Measurements from ENCODE around the gene SMIM28.
A peak's percentile ranks its signal among the peaks of the same experiment; 100 is the strongest.

SMIM28 gene

DNA sequence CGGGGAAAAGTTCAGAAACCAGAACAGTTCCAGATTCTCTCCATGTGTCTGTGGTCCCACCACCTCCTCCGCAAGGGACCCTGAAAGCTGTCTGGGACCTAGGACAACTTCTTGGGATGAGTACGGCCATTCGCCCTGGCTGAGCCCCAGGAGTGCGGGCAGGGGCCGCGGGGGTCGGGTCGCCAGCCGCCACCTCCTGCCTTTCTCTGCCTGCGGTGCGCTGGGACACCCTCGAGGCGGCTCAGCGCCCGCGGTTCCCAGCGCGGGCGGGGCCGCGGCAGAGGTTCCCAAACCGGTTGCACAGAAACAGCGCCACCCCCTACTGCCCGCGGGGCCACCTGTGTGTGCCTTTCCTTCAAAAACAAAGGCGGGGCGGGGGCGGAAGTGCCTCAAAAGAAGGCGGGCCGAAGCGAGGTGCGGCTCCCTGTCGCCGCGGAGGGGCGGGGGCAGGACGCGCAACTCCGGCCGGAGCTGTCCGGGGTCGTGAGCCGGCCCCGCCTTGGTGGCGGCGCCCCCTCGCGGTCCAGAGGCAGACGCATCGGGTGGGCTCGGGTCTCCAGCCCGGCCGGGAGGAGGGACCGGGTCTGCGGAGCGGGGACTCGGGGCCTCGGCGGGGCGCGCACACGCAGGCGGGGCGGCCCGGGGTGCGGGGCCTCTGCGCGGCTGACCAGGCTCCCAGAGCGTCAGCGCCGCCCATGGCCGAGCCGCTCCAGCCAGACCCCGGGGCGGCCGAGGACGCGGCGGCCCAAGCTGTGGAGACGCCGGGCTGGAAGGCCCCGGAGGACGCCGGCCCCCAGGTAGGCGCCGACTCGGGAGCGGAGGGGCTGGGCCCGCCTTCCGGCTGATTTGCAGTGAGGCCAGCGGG, 26.3 kb downstream of the SMIM28 start, which contains the start of gene HEBP2:
TSS of gene HEBP2 (plus strand) at position 423 of the 865 bp plus-strand sequence. CDS start at position 696, 273 bp downstream.
- peak; percentile 70 for DNase-seq (ENCODE audit: low read depth)
- TF ChIP-seq, protein P1, sequence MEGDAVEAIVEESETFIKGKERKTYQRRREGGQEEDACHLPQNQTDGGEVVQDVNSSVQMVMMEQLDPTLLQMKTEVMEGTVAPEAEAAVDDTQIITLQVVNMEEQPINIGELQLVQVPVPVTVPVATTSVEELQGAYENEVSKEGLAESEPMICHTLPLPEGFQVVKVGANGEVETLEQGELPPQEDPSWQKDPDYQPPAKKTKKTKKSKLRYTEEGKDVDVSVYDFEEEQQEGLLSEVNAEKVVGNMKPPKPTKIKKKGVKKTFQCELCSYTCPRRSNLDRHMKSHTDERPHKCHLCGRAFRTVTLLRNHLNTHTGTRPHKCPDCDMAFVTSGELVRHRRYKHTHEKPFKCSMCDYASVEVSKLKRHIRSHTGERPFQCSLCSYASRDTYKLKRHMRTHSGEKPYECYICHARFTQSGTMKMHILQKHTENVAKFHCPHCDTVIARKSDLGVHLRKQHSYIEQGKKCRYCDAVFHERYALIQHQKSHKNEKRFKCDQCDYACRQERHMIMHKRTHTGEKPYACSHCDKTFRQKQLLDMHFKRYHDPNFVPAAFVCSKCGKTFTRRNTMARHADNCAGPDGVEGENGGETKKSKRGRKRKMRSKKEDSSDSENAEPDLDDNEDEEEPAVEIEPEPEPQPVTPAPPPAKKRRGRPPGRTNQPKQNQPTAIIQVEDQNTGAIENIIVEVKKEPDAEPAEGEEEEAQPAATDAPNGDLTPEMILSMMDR (conservative IDR thresholded peaks at IDR 0.05; ENCODE audit: low read depth, low read length) = peak; percentile 34
- H3K4me3 ChIP-seq (ENCODE audit: low read depth, low read length) = peak within 1 kb of the TSS; percentile 77

GRCh38 chr6:138404666-138405337, 27.1 kb downstream of the SMIM28 start:
- H3K4me3 ChIP-seq (ENCODE audit: low read depth, low read length) = peak overlapping the region; percentile 77
- TF ChIP-seq, protein P1 (conservative IDR thresholded peaks at IDR 0.05; ENCODE audit: low read depth, low read length) = no peak
- peak; percentile 22 for DNase-seq (ENCODE audit: low read depth)

DNA sequence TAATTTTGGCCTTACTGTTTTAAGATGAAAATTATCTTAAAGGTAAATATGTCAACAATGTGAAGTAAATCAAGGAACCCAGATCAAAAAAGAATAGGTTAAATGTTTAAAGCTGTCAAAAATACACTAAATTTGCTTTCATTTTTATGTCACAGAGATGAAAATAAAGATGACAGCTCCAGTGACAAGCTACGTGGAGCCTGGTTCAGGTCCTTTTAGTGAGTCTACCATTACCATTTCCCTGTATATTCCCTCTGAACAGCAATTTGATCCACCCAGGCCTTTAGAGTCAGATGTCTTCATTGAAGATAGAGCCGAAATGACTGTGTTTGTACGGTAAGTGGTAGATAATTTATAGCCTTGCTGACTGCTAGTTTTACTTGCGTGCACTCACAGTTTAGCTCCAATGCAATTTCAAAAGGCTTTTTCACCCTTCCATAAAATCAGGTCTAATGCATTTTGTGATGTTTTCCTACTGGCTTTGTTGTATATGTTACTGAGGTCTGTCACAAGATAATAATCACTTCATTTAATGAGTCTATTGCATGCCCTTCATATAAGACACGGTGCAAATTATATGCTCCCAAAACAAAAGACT, 28.2 kb downstream of the SMIM28 start:
- no peak overlapping the region for H3K4me3 ChIP-seq (ENCODE audit: low read depth, low read length)
- TF ChIP-seq, protein P1 (conservative IDR thresholded peaks at IDR 0.05; ENCODE audit: low read depth, low read length) = no peak
- DNase-seq (ENCODE audit: low read depth) = no peak

DNA sequence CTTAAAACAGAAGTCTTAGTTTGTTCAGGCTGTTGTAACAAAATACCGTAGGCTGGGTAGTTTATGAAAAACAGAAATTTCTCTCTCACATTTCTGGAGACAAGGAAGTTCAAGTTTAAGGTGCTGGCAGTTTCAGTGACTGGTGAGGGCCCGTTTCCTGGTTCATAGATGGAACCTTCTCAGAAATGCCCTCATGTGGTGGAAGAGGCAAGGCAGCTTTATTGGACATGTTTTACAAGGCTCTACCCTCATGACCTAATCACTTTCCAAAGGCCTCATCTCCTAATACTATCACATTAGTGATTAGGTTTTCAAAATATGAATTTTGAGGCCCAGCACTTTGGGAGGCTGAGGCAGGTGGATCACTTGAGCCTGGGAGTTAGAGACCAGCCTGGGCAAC, 28.7 kb downstream of the SMIM28 start:
- no peak for DNase-seq (ENCODE audit: low read depth)
- TF ChIP-seq, protein P1 (conservative IDR thresholded peaks at IDR 0.05; ENCODE audit: low read depth, low read length) = peak; percentile 16
- no peak overlapping the region for H3K4me3 ChIP-seq (ENCODE audit: low read depth, low read length)

GRCh38 chr6:138410048-138410735, 32.5 kb downstream of the SMIM28 start:
- DNase-seq (ENCODE audit: low read depth) = peak; percentile 90
- H3K4me3 ChIP-seq (ENCODE audit: low read depth, low read length) = no peak overlapping the region
- TF ChIP-seq, protein P1 (conservative IDR thresholded peaks at IDR 0.05; ENCODE audit: low read depth, low read length) = no peak

- TF ChIP-seq, protein P1 (conservative IDR thresholded peaks at IDR 0.05; ENCODE audit: low read depth, low read length) = no peak
- DNase-seq (ENCODE audit: low read depth) = peak; percentile 35
- no peak overlapping the region for H3K4me3 ChIP-seq (ENCODE audit: low read depth, low read length)
Measured at GRCh38 chr6:138410972-138411880, 33.5 kb downstream of the SMIM28 start.
